K562 treated with DMSO at 1 percent for 4 hours (cell line): ENCODE measurements around the gene NKX6-1. TPM values are rescaled to one million over a fixed set of nuclear protein-coding genes. Genes with fewer than 3 reads are reported as not detected.

Experiments used
- total RNA-seq: library from RNA; unstranded; fragments of 300-600 nt; gene quantifications from 2 replicates; pipeline ENCODE4 v1.2.3, GENCODE V29; 2022; ENCODE audit not compliant: insufficient read depth

Gene NKX6-1
- not detected in 2 replicates for total RNA-seq

GRCh38 chr4:84498935-84499623, at the start of gene NKX6-1:
NKX6-1 (minus strand) TSS chr4:84499292; CDS start chr4:84498228, 1,064 bp downstream.

Other genes with a start within 250 kb of the NKX6-1 start
- 0.43 and 0.59 TPM in 2 replicates for gene CDS1, start 83.8 kb upstream of the NKX6-1 start, total RNA-seq